HepG2 (cell line): ENCODE data around the gene SRSF10. TPM values are rescaled to one million over a fixed set of nuclear protein-coding genes. Genes with fewer than 3 reads are reported as not detected.

Source experiments
- AKNA ChIP-seq: sonication (generic); formaldehyde crosslinking; IDR thresholded peaks from 2 replicates; pipeline ENCODE4 v1.4.0; 2020; ENCODE audit warnings: missing genetic modification reagents, borderline replicate concordance
- CHCHD3 ChIP-seq: sonication (generic); formaldehyde crosslinking; IDR thresholded peaks from 2 replicates; pipeline ENCODE4 v1.8.0; 2022; ENCODE audit warnings: mild to moderate bottlenecking, missing genetic modification reagents, moderate library complexity
- ELF3 ChIP-seq: IDR thresholded peaks from 2 replicates; pipeline ENCODE4 v1.6.1; 2016; ENCODE audit warnings: missing genetic modification reagents, missing compliant biosample characterization
- EP300 ChIP-seq, 3 experiments: sonication (generic) in 1 of 3; formaldehyde crosslinking in 1 of 3; IDR thresholded peaks; 2 replicates each; pipeline versions ENCODE4 v1.5.1 to v1.6.1; 2011 to 2020; ENCODE audit warnings: low read depth in 2 of 3, low read length in 2 of 3, borderline replicate concordance in 1 of 3, improper control_type of control experiment in 1 of 3, mild to moderate bottlenecking in 1 of 3, missing genetic modification reagents in 1 of 3, moderate library complexity in 1 of 3
- FOXA1 ChIP-seq, 2 experiments: fragments of 450-650 bp in 1 of 2; sonication (generic) in 1 of 2; formaldehyde crosslinking in 1 of 2; IDR thresholded peaks; 2 replicates each; pipeline versions ENCODE4 v1.4.0 to v1.6.1; 2016 to 2020; ENCODE audit warnings: missing genetic modification reagents in 1 of 2
- GABPA ChIP-seq, 2 experiments: IDR thresholded peaks; 2 replicates each; pipeline ENCODE4 v1.6.1; 2011 to 2016; ENCODE audit warnings: low read depth in 2 of 2, low read length in 1 of 2, missing biosample characterization in 1 of 2, missing genetic modification characterization in 1 of 2
- MED13 ChIP-seq: sonication (generic); formaldehyde crosslinking; IDR thresholded peaks from 2 replicates; pipeline ENCODE4 v1.5.0; 2020; ENCODE audit warnings: missing genetic modification reagents
- MLLT10 ChIP-seq: sonication (generic); formaldehyde crosslinking; IDR thresholded peaks from 2 replicates; pipeline ENCODE4 v1.4.0; 2020; ENCODE audit warnings: missing genetic modification reagents
- REXO4 ChIP-seq: sonication (generic); formaldehyde crosslinking; IDR thresholded peaks from 2 replicates; pipeline ENCODE4 v1.8.0; 2022; ENCODE audit warnings: missing genetic modification reagents, mild to moderate bottlenecking, borderline replicate concordance
- RFX5 ChIP-seq: IDR thresholded peaks from 2 replicates; pipeline ENCODE4 v1.6.1; 2011; ENCODE audit warnings: low read depth, low read length, improper control_type of control experiment
- TBL1XR1 ChIP-seq: fragments of 150-350 bp; IDR thresholded peaks from 2 replicates; pipeline ENCODE4 v1.6.1; 2014; ENCODE audit warnings: borderline replicate concordance, low read length; ENCODE audit not compliant: partially characterized antibody
- TEAD2 ChIP-seq: sonication (generic); formaldehyde crosslinking; IDR thresholded peaks from 2 replicates; pipeline ENCODE4 v1.9.0; 2021; ENCODE audit warnings: missing genetic modification reagents
- YY1 ChIP-seq: IDR thresholded peaks from 2 replicates; pipeline ENCODE4 v1.6.1; 2011; ENCODE audit warnings: low read length, low read depth, moderate library complexity, mild to moderate bottlenecking; ENCODE audit not compliant: insufficient read depth, insufficient replicate concordance
- ZKSCAN8 ChIP-seq: IDR thresholded peaks from 2 replicates; pipeline ENCODE4 v1.6.1; 2016; ENCODE audit warnings: borderline replicate concordance, missing genetic modification reagents, missing compliant biosample characterization
- ZNF18 ChIP-seq: sonication (generic); formaldehyde crosslinking; IDR thresholded peaks from 2 replicates; pipeline ENCODE4 v1.8.0; 2022; ENCODE audit warnings: mild to moderate bottlenecking, missing genetic modification reagents; ENCODE audit not compliant: insufficient replicate concordance
- ZNF414 ChIP-seq: sonication (generic); formaldehyde crosslinking; IDR thresholded peaks from 2 replicates; pipeline ENCODE4 v1.5.0; 2020; ENCODE audit warnings: missing genetic modification reagents
- ZNF556 ChIP-seq: sonication (generic); formaldehyde crosslinking; IDR thresholded peaks from 2 replicates; pipeline ENCODE4 v1.4.0; 2020; ENCODE audit warnings: mild to moderate bottlenecking, missing genetic modification reagents, borderline replicate concordance
- ZNF564 ChIP-seq: sonication (generic); formaldehyde crosslinking; IDR thresholded peaks from 2 replicates; pipeline ENCODE4 v1.8.1; 2023; ENCODE audit warnings: mild to moderate bottlenecking, missing genetic modification reagents
- ZNF878 ChIP-seq: sonication (generic); formaldehyde crosslinking; IDR thresholded peaks from 2 replicates; pipeline ENCODE4 v1.8.1; 2023; ENCODE audit warnings: mild to moderate bottlenecking, missing genetic modification reagents, moderate library complexity
- polyA plus RNA-seq, 8 experiments: library from polyadenylated mRNA; depleted of rRNA in 3 of 8; stranded (reverse) in 7 of 8; unstranded in 1 of 8; fragments of >200 nt; fragmentation: Illumina TruSeq in 4 of 8; extraction: Trizol in 4 of 8; gene quantifications; 2 replicates each; pipeline versions ENCODE4 v1.2.1 to v1.2.3, GENCODE V29; 2011 to 2016; ENCODE audit warnings: low read depth in 4 of 8, missing spikeins in 1 of 8, mixed read lengths in 1 of 8; ENCODE audit not compliant: insufficient read depth in 1 of 8
- total RNA-seq, 5 experiments: library from RNA; depleted of rRNA; stranded (reverse); fragments of >200 nt; fragmentation: Illumina TruSeq; extraction: Trizol; gene quantifications; 2 replicates each; pipeline ENCODE4 v1.2.3, GENCODE V29; 2016; ENCODE audit warnings: low read depth in 1 of 5

SRSF10 gene
- total and polyA plus RNA-seq, 2 of the 13 experiments (the other 11 are each of a cell fraction or from before 2014, with no cell fraction given) = 126 to 186 TPM

GRCh38 chr1:24022581-24023361, 42.6 kb upstream of the SRSF10 start (continued):
- TF ChIP-seq TBL1XR1 = no peak
- no peak for TF ChIP-seq MLLT10
- TF ChIP-seq REXO4 (CRISPR knock-in tag) = no peak
- no peak for TF ChIP-seq YY1
- 0 out of 2 replicates have a peak, but pooled peaks have one; percentile 22 for TF ChIP-seq ZNF878 (CRISPR knock-in tag)
- no peak for TF ChIP-seq RFX5
- TF ChIP-seq ZNF18 = no peak
- no peak for TF ChIP-seq TEAD2 (CRISPR knock-in tag)
- TF ChIP-seq AKNA (CRISPR knock-in tag) = no peak
- TF ChIP-seq FOXA1 (IDR thresholded peaks at IDR 0.05) = no peak
- no peak for TF ChIP-seq FOXA1 (CRISPR knock-in tag; IDR thresholded peaks at IDR 0.05)
- no peak for TF ChIP-seq ZNF564 (CRISPR knock-in tag)
- TF ChIP-seq EP300 (IDR thresholded peaks at IDR 0.05; ENCODE audit: low read depth in 2 of 2, low read length in 2 of 2) = no peak
- no peak; the same call in 1 of the 2 replicates for TF ChIP-seq EP300 (CRISPR knock-in tag; IDR thresholded peaks at IDR 0.05; ENCODE audit: borderline replicate concordance)
- no peak for TF ChIP-seq GABPA (IDR thresholded peaks at IDR 0.05; ENCODE audit: low read depth, low read length)
- no peak for TF ChIP-seq GABPA (CRISPR knock-in tag; IDR thresholded peaks at IDR 0.05; ENCODE audit: low read depth)
- no peak for TF ChIP-seq ZNF414 (CRISPR knock-in tag)
- no peak for TF ChIP-seq CHCHD3 (CRISPR knock-in tag)
- TF ChIP-seq MED13 = no peak; the same call in 1 of the 2 replicates
- TF ChIP-seq ZKSCAN8 (CRISPR knock-in tag) = no peak
- TF ChIP-seq ELF3 (CRISPR knock-in tag) = peak; percentile 13; the same call in 1 of the 2 replicates
- TF ChIP-seq ZNF556 (CRISPR knock-in tag) = no peak; the same call in 1 of the 2 replicates
